HG02571 (cell line): Measurements from ENCODE around the gene VEPH1.

ENCODE experiments used
- ATAC-seq: cut with Tn5 transposase; IDR thresholded peaks from one replicate; pipeline ENCODE4 v1.9.1; 2021; ENCODE audit warnings: mild to moderate bottlenecking, moderate library complexity; ENCODE audit not compliant: unreplicated experiment

VEPH1 gene

DNA sequence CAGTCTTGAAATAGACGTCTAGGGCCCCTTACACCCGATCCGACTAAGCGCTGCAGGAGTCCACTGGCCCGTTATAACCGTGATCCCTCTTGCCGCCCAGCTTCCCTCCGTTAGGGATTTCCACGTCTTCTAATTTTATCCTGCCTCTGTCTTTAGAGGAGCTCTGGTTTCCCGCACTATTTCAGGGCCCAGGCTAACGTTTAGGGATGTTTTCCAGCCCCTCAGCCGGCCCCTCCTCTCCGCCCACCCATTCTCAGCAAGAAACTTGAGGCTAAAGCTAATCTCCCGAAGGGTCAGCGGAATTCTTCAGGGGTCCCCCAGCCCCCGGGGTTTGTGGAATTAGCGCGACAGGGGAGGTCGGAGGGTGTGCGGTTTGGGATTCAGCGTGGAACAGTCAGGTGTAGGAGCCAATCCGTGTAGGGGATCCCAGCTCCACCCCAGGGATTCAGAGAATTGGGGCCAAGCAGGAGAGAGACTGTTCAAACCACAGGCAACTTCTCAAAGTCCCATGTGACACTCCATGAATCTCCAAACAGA, 65.0 kb downstream of the VEPH1 start:
- no peak for ATAC-seq

DNA sequence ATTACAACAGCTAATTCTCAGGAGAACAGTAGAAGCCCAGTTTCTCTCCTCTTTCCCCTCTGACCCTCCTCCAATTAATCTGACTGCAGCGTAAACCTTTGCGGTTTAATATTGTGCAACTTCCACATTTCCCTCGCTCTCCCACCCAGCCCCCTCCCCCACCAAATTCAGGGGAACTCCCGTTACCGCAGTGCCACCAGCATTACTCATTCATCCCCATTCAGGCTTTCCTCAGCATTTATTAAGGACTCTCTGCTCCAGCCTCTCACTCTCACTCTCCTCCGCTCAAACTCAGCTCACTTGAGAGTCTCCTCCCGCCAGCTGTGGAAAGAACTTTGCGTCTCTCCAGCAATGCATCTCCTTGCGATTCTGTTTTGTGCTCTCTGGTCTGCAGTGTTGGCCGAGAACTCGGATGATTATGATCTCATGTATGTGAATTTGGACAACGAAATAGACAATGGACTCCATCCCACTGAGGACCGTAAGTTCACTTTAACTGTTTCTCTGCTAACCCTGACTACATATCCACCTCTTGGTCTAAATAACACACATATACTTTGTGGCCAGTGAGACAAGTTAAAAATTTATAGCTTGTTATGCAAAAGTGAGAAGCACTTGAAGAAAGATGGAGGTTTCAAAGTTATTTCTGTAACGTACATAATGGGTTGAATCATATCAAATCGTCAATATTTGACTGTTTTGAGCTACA, 66.5 kb downstream of the VEPH1 start, which contains the start of gene PTX3:
Gene PTX3 (plus strand): TSS at position 268 of the 709 bp plus-strand sequence. CDS start 84 bp downstream, at position 352.
- ATAC-seq, result no peak

DNA sequence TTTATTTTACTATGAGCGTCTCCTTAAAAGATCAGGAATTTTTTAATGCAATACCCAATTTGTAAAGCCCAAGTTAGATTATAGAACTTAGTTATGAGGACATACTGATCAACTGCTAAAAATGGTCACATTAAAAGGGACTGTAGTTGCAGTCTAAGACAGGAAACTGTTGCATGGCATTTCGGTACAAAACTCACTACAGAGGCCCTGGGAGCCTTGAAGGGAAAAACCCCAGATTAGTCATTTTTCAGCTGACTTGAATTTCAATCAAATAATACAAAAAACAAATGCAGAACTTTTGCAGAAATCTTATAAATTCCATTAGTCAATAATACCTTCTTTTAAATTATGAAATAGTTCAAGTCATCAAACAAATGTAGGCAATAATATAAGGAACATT, 73.5 kb downstream of the VEPH1 start:
- no peak for ATAC-seq

DNA sequence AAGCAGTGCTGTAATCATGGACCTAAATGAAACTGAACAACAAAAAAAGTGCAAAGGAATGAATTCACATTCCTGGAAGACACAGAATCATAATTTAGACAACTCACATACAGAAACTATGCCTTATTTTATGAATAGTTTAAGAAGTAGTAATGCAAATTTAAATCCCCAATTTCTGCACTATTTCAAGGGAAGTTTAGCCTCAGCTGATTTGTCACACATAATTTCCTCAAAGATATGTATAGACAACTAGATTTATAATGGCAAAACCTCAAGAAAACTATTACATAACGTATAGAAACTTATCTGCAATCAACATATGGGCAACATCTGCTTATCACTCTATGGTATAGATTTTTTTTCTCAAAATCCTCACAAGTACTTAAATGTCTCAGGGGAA, 74.4 kb downstream of the VEPH1 start:
- no peak for ATAC-seq

DNA sequence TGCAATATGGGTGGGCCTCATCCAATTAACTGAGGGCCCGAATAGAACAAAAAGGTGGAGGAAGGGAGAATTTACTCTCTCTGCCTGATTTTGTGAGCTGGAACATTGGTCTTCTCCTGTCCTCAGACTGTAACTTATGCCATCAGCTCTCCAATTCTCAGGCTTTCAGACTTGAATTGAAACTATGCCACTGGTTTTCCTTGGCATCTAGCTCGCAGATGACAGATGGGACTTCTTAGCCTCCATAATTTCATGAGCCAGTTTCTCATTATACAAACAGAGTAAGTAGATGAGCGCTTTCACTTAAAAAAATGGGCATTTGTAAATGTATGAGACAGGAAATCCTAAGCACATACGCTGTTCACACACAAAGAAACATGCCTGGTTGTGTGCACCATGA, 75.3 kb downstream of the VEPH1 start:
- ATAC-seq, result no peak

DNA sequence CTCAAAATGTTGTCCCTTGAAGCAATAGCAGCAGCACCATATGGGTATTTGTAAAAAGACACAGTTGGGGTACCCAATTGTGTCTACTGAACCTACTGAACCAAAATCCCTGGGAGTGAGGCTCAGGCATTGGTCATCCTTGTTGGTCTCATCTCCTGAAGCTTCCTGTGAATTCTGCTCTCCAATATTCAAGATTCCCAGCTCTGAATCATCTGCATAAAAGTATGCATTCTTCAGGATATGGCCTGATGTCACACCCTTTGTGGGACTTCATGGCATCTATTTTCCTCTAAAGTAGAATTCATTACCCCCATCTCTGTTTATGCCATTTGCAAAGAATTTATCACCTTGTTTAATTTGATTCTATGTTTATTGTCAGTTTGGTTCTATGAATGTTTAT, 79.9 kb downstream of the VEPH1 start:
- no peak for ATAC-seq

DNA sequence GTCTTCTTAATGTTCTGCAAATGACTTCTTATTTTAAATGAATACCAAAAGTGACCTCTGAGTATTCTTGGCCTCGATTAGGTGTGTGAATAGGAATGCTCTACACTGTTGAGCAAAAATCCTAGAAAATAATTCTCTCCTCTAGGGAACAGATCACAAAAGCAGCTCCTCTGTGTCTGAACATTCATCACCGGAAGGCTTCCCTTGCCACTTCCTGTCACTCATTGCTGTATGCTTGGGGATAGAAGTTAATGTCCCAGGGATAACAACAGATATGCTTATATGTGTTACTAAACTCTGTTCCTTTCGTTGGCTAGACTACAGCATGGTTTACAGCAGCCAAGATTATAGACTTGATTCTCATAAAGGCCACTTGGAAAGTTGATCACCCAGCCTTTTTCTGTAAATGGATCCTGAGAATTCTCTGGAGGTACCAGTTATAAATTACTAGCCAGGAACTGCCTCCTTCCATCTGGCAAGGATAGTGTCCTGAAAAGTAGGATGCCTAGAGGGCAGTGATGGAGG, 82.5 kb downstream of the VEPH1 start:
- ATAC-seq, result no peak

DNA sequence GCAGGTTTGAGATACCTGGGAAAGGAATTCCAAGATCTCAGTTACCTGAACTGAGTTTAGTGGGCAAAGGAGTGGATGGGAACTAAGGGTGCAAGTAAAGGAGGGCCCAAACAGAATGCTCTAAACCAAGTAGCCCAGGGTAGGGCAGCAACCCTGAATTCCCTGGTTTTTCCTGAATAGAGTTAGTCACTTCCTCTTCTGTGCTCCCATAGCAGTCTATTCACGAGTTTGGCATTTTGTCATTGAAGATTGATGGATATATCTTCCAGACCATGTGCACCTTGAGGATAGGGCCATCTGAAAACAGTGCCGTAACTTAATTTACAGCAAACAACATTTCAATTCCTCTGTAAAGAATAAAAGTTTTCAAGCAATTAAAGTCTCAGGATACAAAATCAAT, 85.1 kb downstream of the VEPH1 start:
- ATAC-seq, result no peak

DNA sequence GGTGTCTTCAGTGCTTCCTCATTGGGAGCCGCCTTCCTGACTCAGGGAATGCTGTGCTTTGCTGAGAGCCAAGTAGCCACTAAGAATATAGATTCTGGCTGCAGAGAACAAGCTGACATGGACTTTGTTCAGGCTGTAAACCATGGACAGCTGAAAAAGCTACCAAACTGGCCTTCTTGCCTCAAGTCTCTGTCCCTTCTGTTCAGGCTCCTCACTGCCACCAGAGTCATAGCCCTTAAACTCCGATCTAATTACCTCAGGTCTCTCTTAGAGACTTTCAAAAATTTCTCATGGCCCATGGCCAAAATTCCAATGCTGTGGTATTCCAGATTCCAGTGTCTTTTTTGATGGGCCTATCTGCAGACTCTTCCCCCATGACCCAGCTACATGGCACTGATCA, 86.0 kb downstream of the VEPH1 start:
- no peak for ATAC-seq

DNA sequence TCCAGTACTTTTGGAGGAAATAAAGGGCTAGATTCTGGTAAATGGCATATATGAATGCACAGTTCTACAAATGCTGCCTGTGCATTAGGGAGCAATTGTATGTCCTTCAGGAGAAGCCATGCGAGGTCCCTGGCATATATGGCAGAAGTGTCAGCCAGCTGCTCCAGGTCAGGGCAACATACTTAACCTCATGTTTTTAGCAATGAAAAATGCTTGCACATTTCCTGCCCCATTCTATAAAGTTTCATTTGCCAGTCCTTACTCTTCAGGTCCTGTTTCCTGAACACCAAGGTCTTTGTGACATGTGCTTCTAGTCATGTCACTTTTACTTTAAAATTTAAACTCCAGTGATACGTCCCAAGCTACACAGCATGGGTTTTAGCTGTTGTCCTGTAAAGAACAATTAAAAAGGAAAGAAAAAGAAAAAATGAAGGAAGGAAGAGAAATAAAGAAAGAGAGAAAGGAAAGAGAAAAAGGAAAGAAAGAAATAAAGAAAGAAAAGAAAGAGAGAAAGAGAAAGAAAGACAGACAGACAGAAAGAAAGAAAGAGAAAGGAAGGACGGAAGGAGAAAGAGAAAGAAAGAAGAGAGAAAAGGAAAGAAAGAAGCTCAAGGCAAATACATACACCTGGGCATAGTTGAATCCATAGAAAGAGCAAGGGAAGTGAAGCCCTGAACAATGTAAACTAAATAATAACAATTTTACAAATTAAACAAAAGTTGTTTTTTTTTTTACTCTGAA, 86.7 kb downstream of the VEPH1 start:
- no peak for ATAC-seq

DNA sequence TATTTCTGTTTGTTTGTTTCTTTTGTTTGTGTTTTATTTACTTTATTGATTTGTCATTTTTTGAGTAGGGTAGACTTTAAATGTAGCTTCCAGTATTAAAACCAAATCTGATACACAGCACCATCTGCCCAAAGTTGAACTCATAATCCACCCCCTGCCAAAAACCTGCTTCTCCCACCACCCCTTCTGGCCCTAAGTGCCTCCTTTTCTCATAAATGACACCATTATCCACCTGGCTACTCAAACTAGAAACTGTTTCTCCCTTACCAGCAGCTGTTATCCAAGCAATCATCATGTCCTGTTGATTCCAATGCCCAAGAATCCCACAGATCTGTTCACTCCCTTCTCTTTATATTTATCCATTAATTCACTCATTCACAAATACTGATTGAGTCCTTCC, 88.4 kb downstream of the VEPH1 start:
- no peak for ATAC-seq

DNA sequence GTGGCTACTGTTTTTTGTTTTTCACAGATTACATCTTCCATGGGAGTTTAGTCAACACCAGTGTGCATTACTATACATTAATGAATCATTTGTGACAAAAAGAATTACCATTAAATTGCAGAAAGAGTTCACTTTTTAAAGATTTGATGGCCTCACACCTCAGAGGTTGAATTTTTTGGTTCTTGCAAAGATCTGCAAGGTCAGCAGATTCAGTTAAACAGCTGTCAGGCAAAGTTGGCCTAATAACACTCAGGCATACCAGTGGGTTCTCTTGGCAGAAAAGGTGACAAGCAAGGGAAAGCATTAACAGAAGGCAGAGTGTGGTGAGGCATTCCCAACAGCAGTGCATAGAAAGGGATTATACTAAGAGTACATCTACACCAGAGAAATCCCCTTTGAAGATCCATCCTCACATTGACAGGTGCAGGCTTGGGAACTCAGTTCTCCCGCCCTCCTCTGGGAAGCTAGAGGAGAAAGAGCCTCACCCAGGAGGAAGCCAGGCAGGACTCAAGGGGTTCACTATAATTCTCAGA, 90.8 kb downstream of the VEPH1 start:
- no peak for ATAC-seq

DNA sequence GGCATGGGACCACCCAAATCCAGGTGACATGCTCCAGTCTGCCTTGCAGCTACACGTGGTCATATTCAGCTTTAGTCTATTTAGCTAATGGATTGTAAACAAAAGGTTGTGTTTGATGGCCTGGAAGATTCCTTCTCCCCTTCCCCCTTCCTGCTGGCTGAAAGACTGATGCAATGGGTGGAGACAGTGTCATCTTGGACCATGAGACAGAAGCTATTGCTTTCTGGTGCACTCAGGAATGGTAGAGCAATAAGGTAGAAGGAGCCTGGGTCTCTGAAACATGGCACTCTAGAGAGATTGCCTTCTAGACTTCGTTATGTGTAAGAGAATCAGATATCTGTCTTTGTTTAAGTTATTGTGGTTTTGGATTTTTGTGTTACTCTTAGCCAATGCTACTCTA, 92.3 kb downstream of the VEPH1 start:
- no peak for ATAC-seq

DNA sequence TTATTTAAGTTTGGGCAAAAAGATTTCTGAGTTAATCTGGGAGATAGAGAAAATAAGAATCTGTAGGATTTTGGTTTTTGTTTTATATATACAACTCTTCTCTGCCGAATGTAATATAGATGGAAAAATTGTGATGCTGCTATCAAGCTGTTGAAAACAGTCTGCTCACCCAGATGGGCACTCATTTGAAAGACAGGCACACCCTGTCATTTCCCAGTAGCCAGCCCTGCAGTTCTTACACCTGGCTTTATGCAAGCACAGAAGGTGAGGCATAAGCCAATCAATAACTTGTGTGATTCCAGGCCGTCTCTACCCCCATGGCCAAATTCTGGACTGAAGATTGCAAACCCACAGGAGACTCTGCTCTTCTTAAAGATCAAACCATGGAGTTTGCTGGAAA, 93.7 kb downstream of the VEPH1 start:
- ATAC-seq, result no peak

DNA sequence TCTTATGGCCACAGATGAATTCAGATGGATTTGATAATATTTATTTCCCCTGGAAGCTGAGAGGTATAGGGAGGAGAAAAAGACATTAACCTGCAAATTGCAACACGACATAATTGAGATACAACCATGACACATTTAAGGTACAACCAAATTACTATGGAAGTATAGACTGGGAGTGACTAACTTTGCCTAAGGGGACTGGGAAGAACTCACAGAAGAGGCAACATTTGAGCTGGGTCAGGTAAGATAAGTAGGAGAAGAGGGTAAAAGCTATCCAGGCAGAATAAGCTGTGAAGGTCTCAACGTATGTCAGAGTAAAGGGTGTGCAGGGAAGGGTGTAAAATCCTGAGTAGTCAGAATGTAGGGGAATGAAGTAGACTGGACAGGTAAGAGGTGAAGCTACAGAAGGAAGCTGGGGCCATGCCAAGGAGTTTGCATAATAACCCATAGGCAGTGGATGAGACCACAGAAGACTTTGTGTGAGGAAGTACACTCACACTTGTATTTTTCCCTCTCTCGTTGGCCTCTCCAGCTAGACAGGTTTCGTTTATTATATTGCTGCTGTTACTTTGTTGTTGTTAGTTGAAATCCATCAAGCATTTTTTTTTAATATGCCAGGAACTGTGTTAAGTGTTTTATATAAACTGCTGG, 94.6 kb downstream of the VEPH1 start:
- ATAC-seq, result no peak

DNA sequence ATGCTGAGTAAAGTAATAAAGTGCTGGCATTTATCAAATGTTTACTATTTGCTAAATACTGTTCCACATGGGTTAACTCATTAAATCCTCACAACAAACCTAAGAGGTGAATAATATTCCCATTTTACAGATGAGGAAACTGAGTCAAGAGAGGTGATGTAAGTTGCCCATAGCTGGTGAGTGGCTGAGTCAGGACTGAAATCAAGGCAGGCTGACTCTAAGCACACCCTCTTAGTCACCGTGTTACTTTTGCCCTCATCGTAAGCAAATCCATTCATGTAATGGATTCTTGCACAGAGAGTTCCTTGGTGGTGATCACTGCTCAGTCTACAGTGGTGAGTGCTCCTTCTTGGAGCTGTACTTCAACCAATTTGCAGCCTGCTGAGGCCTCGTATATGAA, 95.4 kb downstream of the VEPH1 start:
- no peak for ATAC-seq

DNA sequence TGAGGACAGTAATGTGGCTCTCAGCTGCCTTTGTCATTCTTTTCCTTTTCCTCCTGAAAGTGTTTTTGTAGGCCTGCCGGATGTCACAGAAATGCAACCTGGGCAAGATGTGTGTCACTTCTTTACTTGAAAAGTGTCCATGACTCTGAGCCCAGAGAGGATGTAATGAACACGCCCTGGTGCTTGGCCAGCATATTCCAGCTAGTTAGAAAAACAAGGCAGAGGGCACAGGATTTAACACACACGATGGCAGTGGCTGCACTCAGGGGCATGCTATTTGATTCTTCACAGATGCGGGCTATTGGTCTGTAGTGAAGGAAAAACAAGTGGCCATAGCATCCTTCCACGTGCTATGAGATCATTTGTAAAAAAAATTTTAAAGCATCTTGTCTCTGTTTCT, 96.8 kb downstream of the VEPH1 start:
- ATAC-seq, result no peak

DNA sequence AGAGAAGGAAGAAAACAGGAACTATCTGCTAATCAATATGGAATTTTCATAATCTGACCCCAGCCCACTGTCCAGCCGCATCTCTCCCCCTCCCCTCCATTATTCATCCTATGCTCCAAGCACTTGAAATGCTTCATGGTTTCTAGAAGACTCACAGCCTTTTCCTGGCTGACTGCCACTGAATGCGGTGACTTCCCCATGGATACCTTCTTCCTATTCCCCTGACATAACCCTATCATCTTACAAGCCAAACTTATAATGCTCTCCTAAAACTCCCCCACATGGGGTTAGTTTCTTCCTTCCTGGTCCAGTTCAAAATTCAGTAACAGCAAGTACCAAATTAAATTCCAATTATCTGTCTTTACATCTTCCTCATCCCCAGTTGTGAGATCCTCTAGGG, 97.8 kb downstream of the VEPH1 start:
- ATAC-seq, result no peak

DNA sequence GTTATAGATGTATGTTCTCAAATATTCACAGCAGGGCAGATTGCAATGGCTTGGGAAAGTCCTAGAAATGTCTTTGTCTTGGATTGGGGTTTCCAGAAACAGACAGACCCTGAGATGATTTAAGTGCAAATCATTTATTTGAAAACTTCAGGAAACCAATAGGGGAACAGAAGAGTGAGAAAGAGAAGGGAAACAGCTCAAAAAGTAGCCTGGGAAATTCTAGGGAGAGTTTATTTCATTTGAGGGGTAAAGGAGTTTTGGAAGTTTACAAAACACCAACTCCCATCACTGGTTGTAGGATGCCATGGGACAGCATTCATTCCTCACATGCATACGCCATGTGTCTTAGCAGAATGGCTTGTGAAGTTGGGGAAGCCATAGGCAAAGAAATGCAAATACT, 98.8 kb downstream of the VEPH1 start:
- ATAC-seq, result no peak

DNA sequence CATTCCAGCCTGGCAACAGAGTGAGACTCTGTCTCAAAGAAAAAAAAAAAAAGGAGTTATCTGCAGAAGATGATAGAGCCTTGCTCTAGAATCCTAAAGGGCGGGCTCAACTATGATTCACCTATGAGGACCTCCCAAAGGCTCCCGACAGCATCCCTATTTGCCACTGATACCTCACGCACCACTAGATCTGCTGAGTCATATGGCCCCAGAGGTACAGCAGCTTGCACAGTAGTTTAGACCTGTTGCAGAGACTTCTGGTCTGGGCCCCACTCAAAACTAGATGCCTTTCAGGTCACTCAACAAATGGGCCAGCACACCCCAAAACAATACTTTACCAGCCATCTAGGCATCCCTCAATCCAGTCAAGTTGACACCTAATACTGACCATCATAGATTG, 104.6 kb downstream of the VEPH1 start:
- no peak for ATAC-seq

DNA sequence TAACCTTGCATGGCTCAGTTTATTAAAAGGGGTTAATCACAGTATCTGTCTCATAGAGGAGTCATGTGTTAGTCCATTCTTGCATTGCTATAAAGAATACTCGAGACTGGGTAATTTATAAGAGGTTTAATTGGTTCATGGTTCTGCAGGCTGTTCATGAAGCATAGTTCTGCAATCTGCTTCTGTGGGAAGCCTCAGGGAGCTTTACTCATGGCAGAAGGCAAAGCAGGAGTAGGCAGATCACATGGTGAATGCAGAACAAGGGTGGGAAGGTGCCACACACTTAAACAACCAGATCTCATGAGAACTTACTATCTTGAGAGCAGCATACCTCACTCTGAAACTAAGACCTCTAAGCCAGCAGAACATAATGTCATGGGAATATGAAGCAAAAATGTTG, 108.8 kb downstream of the VEPH1 start:
- ATAC-seq, result no peak
